ENCODE data around the gene WDR18. TPM values are rescaled to one million over a fixed set of nuclear protein-coding genes. Genes with fewer than 3 reads are reported as not detected.

The WDR18 gene
- polyA plus RNA-seq, 1 of the 3 experiments (the other 2 are of a cell fraction) = 47.9 TPM

GRCh38 chr19:996051-996838 lies 12.1 kb downstream of the WDR18 start:
- Histone ChIP-seq H3K4me1 (ENCODE audit: control insufficient read depth in 1 of 2, insufficient read depth in 2 of 2, low read depth in 1 of 2, low read length in 1 of 2) (peaks cover 0 to 9% of the 10 kb centered on the region in 2 experiments; a peak in 1 of 4 replicates), H2AFZ (ENCODE audit: low read depth) (no peak overlapping the region), H3K9me2 (no peaks in the 10 kb centered on the region), H4K20me1 (ENCODE audit: insufficient read depth) (0 out of 2 replicates have a peak, but pooled peaks cover 6% of the 10 kb centered on the region), H3K9me3 (no peaks in the 10 kb centered on the region), H3K27me3 (ENCODE audit: insufficient read depth) (peaks cover 36% of the 10 kb centered on the region; the same call in 1 of the 2 replicates), H3K4me3 (ENCODE audit: low read depth in 2 of 2, low read length in 1 of 2) (peak overlapping the region; percentile 13 to 28; a peak in 2 of 4 replicates), H3K79me2 (ENCODE audit: insufficient read depth) (no peaks in the 10 kb centered on the region), H3K9ac (no peak overlapping the region), H3K27ac (ENCODE audit: low read depth in 2 of 2, low read length in 1 of 2) (no peak overlapping the region), H3K36me3 (replicated peaks in 1 of 2; ENCODE audit: control insufficient read depth in 1 of 2, insufficient read depth in 2 of 2, low read length in 1 of 2) (peaks cover 0 to 21% of the 10 kb centered on the region in 2 experiments), H3F3A (replicated peaks; ENCODE audit: insufficient read depth) (peaks cover 8% of the 10 kb centered on the region), H3K4me2 (peak overlapping the region; percentile 75)
- ChIA-PET CTCF (interaction anchor here (0.5 to 3.2 kb wide), 12 partner anchors 8 to 227 kb away, joined by 3 to 18 read pairs (median 4); partner anchors contain the start of gene WDR18), POLR2A (interaction anchor here (0.5 to 3.9 kb wide), 4 partner anchors 11 to 273 kb away, joined by 3 to 23 read pairs (median 4); partner anchors contain the start of genes CIRBP and WDR18)
- DNase-seq = peak; percentile 83
- 12% methylated on average over 20 of the region's 64 CpGs for WGBS (ENCODE audit: low lambda C conversion rate)
- TF ChIP-seq NRF1 (IDR thresholded peaks at IDR 0.05; ENCODE audit: low read depth, low read length) (0 out of 2 replicates have a peak, but pooled peaks have one; percentile 5), FOSL2 (IDR thresholded peaks at IDR 0.05; ENCODE audit: borderline replicate concordance, low read depth) (peak; percentile 14; the same call in 1 of the 2 replicates)
- TF ChIP-seq, protein P1, sequence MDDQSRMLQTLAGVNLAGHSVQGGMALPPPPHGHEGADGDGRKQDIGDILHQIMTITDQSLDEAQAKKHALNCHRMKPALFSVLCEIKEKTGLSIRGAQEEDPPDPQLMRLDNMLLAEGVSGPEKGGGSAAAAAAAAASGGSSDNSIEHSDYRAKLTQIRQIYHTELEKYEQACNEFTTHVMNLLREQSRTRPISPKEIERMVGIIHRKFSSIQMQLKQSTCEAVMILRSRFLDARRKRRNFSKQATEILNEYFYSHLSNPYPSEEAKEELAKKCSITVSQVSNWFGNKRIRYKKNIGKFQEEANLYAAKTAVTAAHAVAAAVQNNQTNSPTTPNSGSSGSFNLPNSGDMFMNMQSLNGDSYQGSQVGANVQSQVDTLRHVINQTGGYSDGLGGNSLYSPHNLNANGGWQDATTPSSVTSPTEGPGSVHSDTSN (IDR thresholded peaks at IDR 0.05) = no peak

GRCh38 chr19:998064-998463 lies 13.9 kb downstream of the WDR18 start:
- H3K9me2 ChIP-seq = no peaks in the 10 kb centered on the region
- 4% methylated on average over 6 of the region's 6 CpGs for WGBS (ENCODE audit: low lambda C conversion rate)
- peaks cover 0 to 10% of the 10 kb centered on the region in 2 experiments; a peak in 1 of 4 replicates for H3K4me1 ChIP-seq (ENCODE audit: control insufficient read depth in 1 of 2, insufficient read depth in 2 of 2, low read depth in 1 of 2, low read length in 1 of 2)
- H3K27ac ChIP-seq (ENCODE audit: low read depth in 2 of 2, low read length in 1 of 2) = no peak overlapping the region
- H3K4me3 ChIP-seq (ENCODE audit: low read depth in 2 of 2, low read length in 1 of 2) = no peak overlapping the region
- POLR2A ChIA-PET = interaction anchor here (3.9 kb wide), 1 partner anchor 13 kb away, joined by 23 read pairs; the partner anchor contains the start of gene WDR18
- H4K20me1 ChIP-seq (ENCODE audit: insufficient read depth) = no peaks in the 10 kb centered on the region
- H3K27me3 ChIP-seq (ENCODE audit: insufficient read depth) = peaks cover 44% of the 10 kb centered on the region
- TF ChIP-seq MEF2A (IDR thresholded peaks at IDR 0.05; ENCODE audit: borderline replicate concordance, low read depth) (no peak), TCF12 (IDR thresholded peaks at IDR 0.05) (no peak), FOXJ3 (CRISPR knock-in tag; IDR thresholded peaks at IDR 0.05) (no peak), SMC3 (IDR thresholded peaks at IDR 0.05; ENCODE audit: low read depth, low read length) (no peak), USF1 (IDR thresholded peaks at IDR 0.05; ENCODE audit: borderline replicate concordance, low read depth) (no peak)
- CTCF ChIA-PET = interaction anchor here (3.2 kb wide), 1 partner anchor 75 kb away, joined by 15 read pairs; no protein-coding TSS in a partner anchor
- peaks cover 17% of the 10 kb centered on the region for H3F3A ChIP-seq (replicated peaks; ENCODE audit: insufficient read depth)
- H3K36me3 ChIP-seq (replicated peaks in 1 of 2; ENCODE audit: control insufficient read depth in 1 of 2, insufficient read depth in 2 of 2, low read length in 1 of 2) = peaks cover 0 to 11% of the 10 kb centered on the region in 2 experiments
- DNase-seq = no peak
- H3K9ac ChIP-seq = no peak overlapping the region
- H3K4me2 ChIP-seq = no peak overlapping the region; the same call in 1 of the 2 replicates
- H3K9me3 ChIP-seq = no peaks in the 10 kb centered on the region
- no peaks in the 10 kb centered on the region for H3K79me2 ChIP-seq (ENCODE audit: insufficient read depth)
- no peak overlapping the region for H2AFZ ChIP-seq (ENCODE audit: low read depth)

Measured in SK-N-SH (cell line).